ENCODE results near the gene LAMB3. TPM values are rescaled to one million over a fixed set of nuclear protein-coding genes. Genes with fewer than 3 reads are reported as not detected.

Gene LAMB3
- total and polyA plus RNA-seq, 2 donors (not counting 1 experiment from before 2014, with no cell fraction given), result 0.33 to 0.37 TPM

DNA sequence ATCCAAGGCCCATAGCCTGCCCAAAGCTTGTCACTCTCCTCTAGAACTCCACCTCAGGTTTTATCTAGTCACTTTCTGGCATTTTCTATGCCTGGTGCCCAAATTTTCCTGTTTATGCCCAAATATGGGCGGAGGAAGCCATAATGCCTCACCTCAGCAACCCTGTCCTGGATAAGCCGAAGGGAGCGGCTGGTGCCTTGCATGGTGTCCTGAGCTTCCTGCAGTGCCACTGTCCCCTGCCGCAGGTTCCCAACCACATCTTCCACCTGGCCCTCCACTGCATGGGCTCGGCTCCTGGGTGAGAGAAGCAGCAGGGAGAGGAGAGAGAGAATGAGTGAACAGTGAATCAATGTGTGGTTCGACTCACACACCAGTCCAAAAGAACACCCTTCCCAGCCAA lies 34.5 kb downstream of the LAMB3 start:
- Histone ChIP-seq H3K4me3 (ENCODE audit: control extremely low read depth in 1 of 5, extremely low read depth in 1 of 5, insufficient read depth in 1 of 5, low read depth in 2 of 5, low read length in 4 of 5) (no peak overlapping the region), H3K4me2 (replicated peaks; ENCODE audit: low read depth, low read length, poor library complexity, severe bottlenecking) (no peak overlapping the region), H2AFZ (ENCODE audit: insufficient read depth, low read depth, low read length, poor library complexity, severe bottlenecking) (no peak overlapping the region), H3K27ac (ENCODE audit: low read length in 2 of 2) (no peak overlapping the region), H3K36me3 (replicated peaks in 1 of 2; ENCODE audit: control extremely low read depth in 1 of 2, control insufficient read depth in 1 of 2, extremely low read depth in 1 of 2, insufficient read depth in 2 of 2, low read length in 1 of 2) (no peaks in the 10 kb centered on the region), H3K79me2 (ENCODE audit: control insufficient read depth, insufficient read depth, low read length) (no peaks in the 10 kb centered on the region), H3K27me3 (replicated peaks in 1 of 4; ENCODE audit: control extremely low read depth in 1 of 4, control insufficient read depth in 3 of 4, insufficient read depth in 4 of 4, low read length in 3 of 4) (peaks cover 0 to 9% (median 1%) of the 10 kb centered on the region in 4 experiments), H4K20me1 (ENCODE audit: control insufficient read depth, insufficient read depth, low read length, poor library complexity, severe bottlenecking) (no peaks in the 10 kb centered on the region), H3K9ac (ENCODE audit: low read length) (no peak overlapping the region), H3K9me3 (ENCODE audit: control extremely low read depth in 1 of 3, control insufficient read depth in 2 of 3, insufficient read depth in 1 of 3, low read length in 2 of 3) (no peaks in the 10 kb centered on the region), H3K4me1 (ENCODE audit: control insufficient read depth in 2 of 2, insufficient read depth in 2 of 2, low read length in 2 of 2) (no peaks in the 10 kb centered on the region)
- intact Hi-C loops (cut with micrococcal nuclease), result no loop called here
- POLR2A ChIA-PET, result no interaction called here
- Mint-ChIP-seq H3K4me1 (no peaks in the 10 kb centered on the region), H3K9me3 (ENCODE audit: insufficient read depth) (no peaks in the 10 kb centered on the region), H3K27me3 (peaks cover 35% of the 10 kb centered on the region), H3K27ac (no peak overlapping the region), H3K4me3 (no peak overlapping the region)
- CTCF ChIA-PET, result interaction anchor here (1.2 kb wide), 1 partner anchor 48 kb away, joined by 3 read pairs; no protein-coding TSS in a partner anchor
- TF ChIP-seq, protein P1, sequence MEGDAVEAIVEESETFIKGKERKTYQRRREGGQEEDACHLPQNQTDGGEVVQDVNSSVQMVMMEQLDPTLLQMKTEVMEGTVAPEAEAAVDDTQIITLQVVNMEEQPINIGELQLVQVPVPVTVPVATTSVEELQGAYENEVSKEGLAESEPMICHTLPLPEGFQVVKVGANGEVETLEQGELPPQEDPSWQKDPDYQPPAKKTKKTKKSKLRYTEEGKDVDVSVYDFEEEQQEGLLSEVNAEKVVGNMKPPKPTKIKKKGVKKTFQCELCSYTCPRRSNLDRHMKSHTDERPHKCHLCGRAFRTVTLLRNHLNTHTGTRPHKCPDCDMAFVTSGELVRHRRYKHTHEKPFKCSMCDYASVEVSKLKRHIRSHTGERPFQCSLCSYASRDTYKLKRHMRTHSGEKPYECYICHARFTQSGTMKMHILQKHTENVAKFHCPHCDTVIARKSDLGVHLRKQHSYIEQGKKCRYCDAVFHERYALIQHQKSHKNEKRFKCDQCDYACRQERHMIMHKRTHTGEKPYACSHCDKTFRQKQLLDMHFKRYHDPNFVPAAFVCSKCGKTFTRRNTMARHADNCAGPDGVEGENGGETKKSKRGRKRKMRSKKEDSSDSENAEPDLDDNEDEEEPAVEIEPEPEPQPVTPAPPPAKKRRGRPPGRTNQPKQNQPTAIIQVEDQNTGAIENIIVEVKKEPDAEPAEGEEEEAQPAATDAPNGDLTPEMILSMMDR (IDR thresholded peaks at IDR 0.05), result no peak
- TF ChIP-seq EZH2 (IDR thresholded peaks at IDR 0.05; ENCODE audit: borderline replicate concordance, insufficient read depth, low read depth, low read length, poor library complexity, severe bottlenecking), result no peak
- ATAC-seq (ENCODE audit: low read depth) (no peak), DNase-seq (no peak)
- WGBS (ENCODE audit: insufficient coverage), result 100% methylated on average over 3 of the region's 6 CpGs

DNA sequence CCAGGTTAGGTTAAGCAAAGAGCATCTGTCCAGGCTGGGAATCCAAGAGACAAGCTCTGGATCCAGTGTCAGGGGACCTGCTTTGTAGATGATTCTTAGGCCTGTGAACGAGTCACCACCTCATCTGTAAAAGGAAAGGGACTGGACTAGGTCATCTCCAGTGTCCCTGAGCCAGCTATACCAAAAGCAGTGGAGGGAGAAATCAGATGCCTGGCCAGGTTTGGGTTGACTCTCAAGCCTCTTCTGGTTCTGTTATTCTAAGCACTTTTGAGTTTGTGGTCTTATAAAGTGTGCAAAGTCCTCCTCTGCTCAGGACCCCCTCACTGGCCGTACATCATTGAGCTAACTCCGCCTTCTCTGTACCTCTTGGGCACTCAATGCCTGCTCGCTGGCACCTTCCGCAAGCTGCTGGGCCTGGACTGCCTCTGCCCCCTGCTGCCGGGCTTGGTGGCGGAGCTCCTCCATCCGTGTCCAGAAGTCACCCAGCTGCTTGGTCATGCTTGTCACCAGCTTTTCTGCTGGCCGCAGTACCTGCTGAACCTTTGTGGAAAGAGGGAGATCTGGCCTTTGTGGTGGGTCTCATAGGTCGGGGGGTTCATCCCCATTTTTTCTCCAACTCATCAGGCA lies 35.1 kb downstream of the LAMB3 start:
- CTCF ChIA-PET, result interaction anchor here (1.2 kb wide), 1 partner anchor 48 kb away, joined by 3 read pairs; no protein-coding TSS in a partner anchor

More for the DNA sequence above, 35.1 kb downstream of the LAMB3 start:
- Mint-ChIP-seq H3K4me1 (no peaks in the 10 kb centered on the region), H3K9me3 (ENCODE audit: insufficient read depth) (no peaks in the 10 kb centered on the region), H3K27me3 (peaks cover 35% of the 10 kb centered on the region), H3K4me3 (no peak overlapping the region), H3K27ac (no peak overlapping the region)
- H3K9ac ChIP-seq (ENCODE audit: low read length), result no peak overlapping the region
- H3K79me2 ChIP-seq (ENCODE audit: control insufficient read depth, insufficient read depth, low read length), result no peaks in the 10 kb centered on the region
- H3K27ac ChIP-seq (ENCODE audit: low read length in 2 of 2), result no peak overlapping the region
- H2AFZ ChIP-seq (ENCODE audit: insufficient read depth, low read depth, low read length, poor library complexity, severe bottlenecking), result no peak overlapping the region
- WGBS (ENCODE audit: insufficient coverage), result 90% methylated on average over 8 of the region's 10 CpGs
- no peaks in the 10 kb centered on the region for H3K4me1 ChIP-seq (ENCODE audit: control insufficient read depth in 2 of 2, insufficient read depth in 2 of 2, low read length in 2 of 2)
- ATAC-seq (ENCODE audit: low read depth) (no peak), DNase-seq (no peak)
- POLR2A ChIA-PET, result no interaction called here
- no peaks in the 10 kb centered on the region for H3K9me3 ChIP-seq (ENCODE audit: control extremely low read depth in 1 of 3, control insufficient read depth in 2 of 3, insufficient read depth in 1 of 3, low read length in 2 of 3)
- no peak overlapping the region for H3K4me3 ChIP-seq (ENCODE audit: control extremely low read depth in 1 of 5, extremely low read depth in 1 of 5, insufficient read depth in 1 of 5, low read depth in 2 of 5, low read length in 4 of 5)
- H3K4me2 ChIP-seq (replicated peaks; ENCODE audit: low read depth, low read length, poor library complexity, severe bottlenecking), result no peak overlapping the region
- intact Hi-C loops (cut with micrococcal nuclease), result no loop called here
- H4K20me1 ChIP-seq (ENCODE audit: control insufficient read depth, insufficient read depth, low read length, poor library complexity, severe bottlenecking), result no peaks in the 10 kb centered on the region
- H3K27me3 ChIP-seq (replicated peaks in 1 of 4; ENCODE audit: control extremely low read depth in 1 of 4, control insufficient read depth in 3 of 4, insufficient read depth in 4 of 4, low read length in 3 of 4), result peaks cover 0 to 10% (median 1%) of the 10 kb centered on the region in 4 experiments
- TF ChIP-seq, protein P1 (IDR thresholded peaks at IDR 0.05), result no peak
- TF ChIP-seq EZH2 (IDR thresholded peaks at IDR 0.05; ENCODE audit: borderline replicate concordance, insufficient read depth, low read depth, low read length, poor library complexity, severe bottlenecking), result no peak
- H3K36me3 ChIP-seq (replicated peaks in 1 of 2; ENCODE audit: control extremely low read depth in 1 of 2, control insufficient read depth in 1 of 2, extremely low read depth in 1 of 2, insufficient read depth in 2 of 2, low read length in 1 of 2), result no peaks in the 10 kb centered on the region
